PC-3 (cell line): Measurements from ENCODE around the gene MGAT3.

Experiments used
- EZH2 ChIP-seq: fragments of 300-600 bp; sonication (generic); IDR thresholded peaks from one replicate; pipeline ENCODE4 v1.6.1; 2017; ENCODE audit warnings: antibody characterized with exemption, mild to moderate bottlenecking, low read length; ENCODE audit not compliant: unreplicated experiment
- TF ChIP-seq, protein P1 (sequence below): fragments of 300-600 bp; sonication (generic); conservative IDR thresholded peaks from 2 replicates; pipeline ENCODE4 v1.5.1; 2017; ENCODE audit warnings: antibody characterized with exemption, low read depth, mild to moderate bottlenecking, low read length

DNA sequence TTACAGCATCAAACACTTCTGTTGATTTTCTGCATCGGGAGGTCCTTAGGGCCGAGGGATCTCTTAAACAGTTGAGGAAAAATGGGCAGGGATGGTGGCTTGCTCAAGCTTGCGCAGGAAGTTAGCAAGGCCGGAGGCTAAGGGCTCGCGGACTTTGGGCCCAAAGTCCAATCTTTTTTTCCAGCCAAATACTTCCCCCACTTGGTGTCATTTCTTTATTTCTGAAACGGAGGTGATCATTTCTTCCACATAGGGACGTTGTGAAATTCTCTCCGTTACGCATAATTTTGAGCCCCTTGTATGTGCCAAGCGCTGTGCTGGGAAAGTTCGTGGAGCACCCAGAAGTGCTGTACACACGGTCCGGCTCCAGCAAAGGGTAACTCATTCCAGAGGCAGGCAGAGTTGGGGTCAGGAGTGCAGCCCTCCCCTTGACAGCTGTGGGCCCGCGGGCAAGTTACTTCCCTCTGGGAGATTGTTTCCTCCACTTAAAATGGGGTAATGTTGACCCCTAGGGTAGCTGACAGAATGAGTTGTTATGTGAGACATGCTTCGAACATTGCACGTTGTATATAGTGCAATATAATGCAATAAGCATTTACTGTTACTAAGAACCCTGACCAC is 46.1 kb downstream of the MGAT3 start:
- TF ChIP-seq, protein P1, sequence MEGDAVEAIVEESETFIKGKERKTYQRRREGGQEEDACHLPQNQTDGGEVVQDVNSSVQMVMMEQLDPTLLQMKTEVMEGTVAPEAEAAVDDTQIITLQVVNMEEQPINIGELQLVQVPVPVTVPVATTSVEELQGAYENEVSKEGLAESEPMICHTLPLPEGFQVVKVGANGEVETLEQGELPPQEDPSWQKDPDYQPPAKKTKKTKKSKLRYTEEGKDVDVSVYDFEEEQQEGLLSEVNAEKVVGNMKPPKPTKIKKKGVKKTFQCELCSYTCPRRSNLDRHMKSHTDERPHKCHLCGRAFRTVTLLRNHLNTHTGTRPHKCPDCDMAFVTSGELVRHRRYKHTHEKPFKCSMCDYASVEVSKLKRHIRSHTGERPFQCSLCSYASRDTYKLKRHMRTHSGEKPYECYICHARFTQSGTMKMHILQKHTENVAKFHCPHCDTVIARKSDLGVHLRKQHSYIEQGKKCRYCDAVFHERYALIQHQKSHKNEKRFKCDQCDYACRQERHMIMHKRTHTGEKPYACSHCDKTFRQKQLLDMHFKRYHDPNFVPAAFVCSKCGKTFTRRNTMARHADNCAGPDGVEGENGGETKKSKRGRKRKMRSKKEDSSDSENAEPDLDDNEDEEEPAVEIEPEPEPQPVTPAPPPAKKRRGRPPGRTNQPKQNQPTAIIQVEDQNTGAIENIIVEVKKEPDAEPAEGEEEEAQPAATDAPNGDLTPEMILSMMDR: no peak
- no peak for TF ChIP-seq EZH2
